Mucosa of descending colon (tissue), 3 donors: ENCODE data around the gene COL25A1. TPM values are rescaled to one million over a fixed set of nuclear protein-coding genes. Genes with fewer than 3 reads are reported as not detected.

ENCODE experiments used
- ATAC-seq: fragments of 200-7000 bp; cut with Tn5 transposase; one replicate; pipeline ENCODE4 v1.9.1; 2020; ENCODE audit warnings: mild to moderate bottlenecking, moderate library complexity
- DNase-seq, 3 donors: peaks; one replicate each; pipeline ENCODE4 v3.0.0-alpha.2; 2020
- H3K36me3 ChIP-seq: fragments of 200-600 bp; one replicate; pipeline ENCODE4 v1.8.0; 2021; ENCODE audit warnings: low read depth, mild to moderate bottlenecking
- H3K4me1 ChIP-seq: fragments of 200-600 bp; one replicate; pipeline ENCODE4 v1.8.0; 2021; ENCODE audit warnings: low read depth, mild to moderate bottlenecking
- H3K4me3 ChIP-seq: fragments of 200-600 bp; one replicate; pipeline ENCODE4 v1.8.0; 2021; ENCODE audit warnings: mild to moderate bottlenecking
- H3K9me3 ChIP-seq: fragments of 200-600 bp; one replicate; pipeline ENCODE4 v1.8.0; 2021; ENCODE audit warnings: mild to moderate bottlenecking
- intact Hi-C, 2 donors: fragments of 100-400 bp; cut with DNase I in 1 of 2; cut with micrococcal nuclease in 1 of 2; formaldehyde crosslinking; loops; one replicate each; pipeline versions ENCODE4 v1.11.0 to v1.11.1; 2022; cut with DNase I, micrococcal nuclease
- total RNA-seq, 3 donors: library from RNA; stranded (reverse); fragmentation: NEBNext Ultra II Directional in 2 of 3; extraction: Animal tissue kit (Norgen Biotek cat#: 25700) in 2 of 3; gene quantifications; one replicate each; pipeline versions ENCODE4 v1.2.1 to v1.2.4, GENCODE V29; 2021 to 2023
- TF ChIP-seq, protein P1 (sequence below): fragments of 200-600 bp; IDR thresholded peaks from one replicate; pipeline ENCODE4 v1.8.0; 2022; ENCODE audit warnings: antibody characterized with exemption, mild to moderate bottlenecking
- donor health status: DM: no; HTN: no; CAD: no; lungs with moderate emphysema.
- donor health status: DM: no; HTN: no; CAD: no.
- donor health status: DM: no; HTN: yes; CAD: no.

COL25A1 gene
- total RNA-seq, 3 donors from 2014 or later, result 0.12 to 0.35 (median 0.14) TPM

- intact Hi-C loops, result no loop called here
- Histone ChIP-seq H3K4me1 (no peaks in the 10 kb centered on the region), H3K4me3 (no peak overlapping the region), H3K36me3 (no peaks in the 10 kb centered on the region), H3K9me3 (no peaks in the 10 kb centered on the region)
- TF ChIP-seq, protein P1, sequence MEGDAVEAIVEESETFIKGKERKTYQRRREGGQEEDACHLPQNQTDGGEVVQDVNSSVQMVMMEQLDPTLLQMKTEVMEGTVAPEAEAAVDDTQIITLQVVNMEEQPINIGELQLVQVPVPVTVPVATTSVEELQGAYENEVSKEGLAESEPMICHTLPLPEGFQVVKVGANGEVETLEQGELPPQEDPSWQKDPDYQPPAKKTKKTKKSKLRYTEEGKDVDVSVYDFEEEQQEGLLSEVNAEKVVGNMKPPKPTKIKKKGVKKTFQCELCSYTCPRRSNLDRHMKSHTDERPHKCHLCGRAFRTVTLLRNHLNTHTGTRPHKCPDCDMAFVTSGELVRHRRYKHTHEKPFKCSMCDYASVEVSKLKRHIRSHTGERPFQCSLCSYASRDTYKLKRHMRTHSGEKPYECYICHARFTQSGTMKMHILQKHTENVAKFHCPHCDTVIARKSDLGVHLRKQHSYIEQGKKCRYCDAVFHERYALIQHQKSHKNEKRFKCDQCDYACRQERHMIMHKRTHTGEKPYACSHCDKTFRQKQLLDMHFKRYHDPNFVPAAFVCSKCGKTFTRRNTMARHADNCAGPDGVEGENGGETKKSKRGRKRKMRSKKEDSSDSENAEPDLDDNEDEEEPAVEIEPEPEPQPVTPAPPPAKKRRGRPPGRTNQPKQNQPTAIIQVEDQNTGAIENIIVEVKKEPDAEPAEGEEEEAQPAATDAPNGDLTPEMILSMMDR, result no peak
- DNase-seq (no peak), ATAC-seq (no peak)
Observed at GRCh38 chr4:109125084-109125483, 177.4 kb downstream of the COL25A1 start.

GRCh38 chr4:109123951-109124350 is 178.5 kb downstream of the COL25A1 start:
- Histone ChIP-seq H3K9me3 (no peaks in the 10 kb centered on the region), H3K4me1 (no peaks in the 10 kb centered on the region), H3K4me3 (no peak overlapping the region), H3K36me3 (no peaks in the 10 kb centered on the region)
- ATAC-seq (no peak), DNase-seq (no peak)
- intact Hi-C loops, result no loop called here
- TF ChIP-seq, protein P1, result no peak

DNA sequence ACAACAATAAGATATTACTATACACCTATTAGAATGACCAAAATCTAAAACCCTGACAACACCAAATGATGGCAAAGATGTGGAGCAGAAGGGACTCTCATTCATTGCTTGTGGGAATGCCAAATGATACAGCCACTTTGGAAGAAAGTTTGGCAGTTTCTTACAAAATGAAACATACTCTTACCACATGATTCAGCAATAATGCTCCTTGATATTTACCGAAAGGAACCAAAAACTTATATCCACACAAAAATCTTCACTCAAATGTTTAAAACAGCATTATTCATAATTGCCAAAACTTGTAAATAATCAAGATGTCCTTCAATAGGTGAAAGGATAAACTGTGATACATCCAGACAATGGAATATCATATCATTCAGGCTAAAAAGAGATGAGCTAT is 180.9 kb downstream of the COL25A1 start:
- H3K4me1 ChIP-seq, result no peaks in the 10 kb centered on the region
- DNase-seq (no peak), ATAC-seq (no peak)
- H3K4me3 ChIP-seq, result no peak overlapping the region
- H3K9me3 ChIP-seq, result no peaks in the 10 kb centered on the region
- TF ChIP-seq, protein P1, result no peak
- intact Hi-C loops, result no loop called here
- H3K36me3 ChIP-seq, result no peaks in the 10 kb centered on the region

GRCh38 chr4:109119852-109120251 is 182.6 kb downstream of the COL25A1 start:
- H3K9me3 ChIP-seq, result no peaks in the 10 kb centered on the region
- H3K36me3 ChIP-seq, result no peaks in the 10 kb centered on the region
- no peak for DNase-seq
- ATAC-seq, result no peak
- intact Hi-C loops, result no loop called here
- H3K4me3 ChIP-seq, result no peak overlapping the region
- H3K4me1 ChIP-seq, result no peaks in the 10 kb centered on the region
- TF ChIP-seq, protein P1, result no peak

DNA sequence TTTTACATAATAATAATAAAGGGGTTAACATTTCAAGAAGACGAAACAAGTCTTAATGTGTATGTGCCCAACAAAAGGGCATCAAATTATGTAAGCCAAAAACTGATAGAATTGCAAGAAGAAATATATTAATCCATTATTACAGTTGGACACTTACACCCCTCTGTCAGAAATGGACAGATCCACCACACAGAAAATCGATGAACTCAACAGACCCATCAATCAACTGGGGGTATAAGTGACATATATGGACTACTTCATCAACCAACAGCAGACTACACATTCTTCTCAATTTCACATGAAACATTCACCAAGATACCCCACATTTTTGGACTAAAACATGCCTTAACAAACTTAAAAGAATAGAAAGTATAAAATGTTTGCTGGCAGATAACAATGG is 183.8 kb downstream of the COL25A1 start:
- TF ChIP-seq, protein P1, result no peak
- intact Hi-C loops, result no loop called here
- Histone ChIP-seq H3K9me3 (no peaks in the 10 kb centered on the region), H3K4me3 (no peak overlapping the region), H3K4me1 (no peaks in the 10 kb centered on the region), H3K36me3 (no peaks in the 10 kb centered on the region)
- DNase-seq (no peak), ATAC-seq (no peak)

DNA sequence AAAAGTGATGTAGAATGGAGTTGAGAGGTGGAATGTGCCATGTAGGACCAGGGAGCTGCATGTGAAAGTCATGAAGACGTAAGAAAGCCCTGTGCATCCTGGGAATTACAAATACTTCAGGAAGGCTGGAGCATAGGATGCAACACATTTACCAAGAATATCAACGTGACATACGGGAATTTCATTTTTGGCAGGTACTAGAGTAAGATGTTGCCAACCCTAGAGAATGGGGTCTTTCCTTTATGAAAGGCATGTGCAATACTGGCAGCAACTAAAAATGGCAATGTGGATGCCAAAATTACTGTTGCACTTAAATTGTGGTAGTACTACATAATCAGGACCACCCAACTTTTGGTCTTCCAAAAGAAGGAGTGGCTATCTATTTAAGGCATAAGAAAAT is 188.0 kb downstream of the COL25A1 start:
- TF ChIP-seq, protein P1, result no peak
- Histone ChIP-seq H3K4me1 (no peaks in the 10 kb centered on the region), H3K9me3 (no peaks in the 10 kb centered on the region), H3K36me3 (no peaks in the 10 kb centered on the region), H3K4me3 (no peak overlapping the region)
- no peak for ATAC-seq
- intact Hi-C loops, result no loop called here
- no peak for DNase-seq
